Measurements from ENCODE around the gene SLC22A23.

Gene SLC22A23

DNA sequence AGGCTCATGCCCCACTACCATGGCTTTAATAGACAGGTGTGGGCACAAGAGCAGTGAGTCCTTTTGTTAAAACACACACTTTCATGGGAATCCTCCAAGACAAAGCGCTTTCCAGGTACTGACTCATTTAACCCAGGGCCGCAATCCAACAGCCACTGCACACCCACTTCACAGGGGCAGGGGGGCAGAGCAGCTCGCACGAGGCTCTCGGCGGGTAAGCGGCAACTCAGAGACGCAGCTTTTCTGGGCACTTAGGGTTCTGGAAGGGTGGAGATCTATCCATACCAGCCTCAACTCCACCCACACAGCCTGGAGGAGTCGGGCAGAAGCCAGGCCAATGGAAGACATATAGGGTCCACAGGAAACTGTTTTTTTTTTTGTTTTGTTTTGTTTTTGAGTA lies 169.5 kb downstream of the SLC22A23 start:
- no peak overlapping the region for H3K27ac ChIP-seq
- no peak for TF ChIP-seq CTCF (conservative IDR thresholded peaks at IDR 0.05)

GRCh38 chr6:3286641-3287171 lies 170.1 kb downstream of the SLC22A23 start:
- H3K27ac ChIP-seq = no peak overlapping the region
- no peak for TF ChIP-seq CTCF (conservative IDR thresholded peaks at IDR 0.05)

- TF ChIP-seq CTCF (conservative IDR thresholded peaks at IDR 0.05) = no peak
- H3K27ac ChIP-seq = no peak overlapping the region
Observed at GRCh38 chr6:3285732-3286131, 171.1 kb downstream of the SLC22A23 start.

GRCh38 chr6:3285049-3285639 lies 171.7 kb downstream of the SLC22A23 start:
- peak overlapping the region; percentile 44 for H3K27ac ChIP-seq
- TF ChIP-seq CTCF (conservative IDR thresholded peaks at IDR 0.05) = no peak

- no peak for TF ChIP-seq CTCF (conservative IDR thresholded peaks at IDR 0.05)
- peak overlapping the region; percentile 44 for H3K27ac ChIP-seq
Observed at GRCh38 chr6:3284436-3284876, 172.4 kb downstream of the SLC22A23 start.

DNA sequence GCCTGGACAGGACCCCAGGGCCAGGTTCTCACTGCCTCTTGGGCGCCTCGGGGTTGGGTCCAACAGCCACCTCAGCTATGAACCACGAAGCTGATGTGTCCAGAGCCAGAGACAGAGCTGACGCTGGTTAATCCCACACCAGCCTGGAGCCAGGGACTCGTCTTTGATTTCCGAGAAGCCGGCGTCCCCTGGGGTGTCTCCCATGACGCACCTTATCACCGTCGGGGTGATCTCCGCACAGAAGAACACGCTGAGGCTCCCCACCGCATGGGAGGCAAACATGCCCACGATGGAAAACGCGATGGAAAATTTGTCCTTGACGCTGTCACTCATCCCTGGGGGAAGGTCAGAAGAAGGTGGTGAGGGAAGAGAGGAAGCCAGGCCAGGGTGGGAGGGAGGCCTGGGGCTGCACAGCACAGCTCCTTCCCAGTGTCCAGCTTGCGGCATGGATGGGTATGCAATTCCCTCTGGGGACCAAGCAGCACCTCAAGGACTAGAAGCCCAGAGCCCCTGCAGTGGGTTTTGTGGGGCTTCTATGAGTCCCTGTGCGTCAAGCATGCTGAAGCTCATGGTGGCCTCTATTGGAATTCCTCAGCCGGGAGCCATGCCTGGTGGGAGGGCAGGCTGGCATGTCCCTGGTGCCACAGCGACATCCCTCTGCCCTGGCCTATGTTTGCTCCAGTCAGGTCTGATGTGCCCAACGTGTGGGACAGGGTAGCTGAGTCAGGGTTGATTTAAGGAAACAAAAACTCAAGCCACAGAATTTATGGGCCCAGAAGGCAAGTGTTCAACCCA lies 173.0 kb downstream of the SLC22A23 start:
- TF ChIP-seq CTCF (conservative IDR thresholded peaks at IDR 0.05) = no peak

DNA sequence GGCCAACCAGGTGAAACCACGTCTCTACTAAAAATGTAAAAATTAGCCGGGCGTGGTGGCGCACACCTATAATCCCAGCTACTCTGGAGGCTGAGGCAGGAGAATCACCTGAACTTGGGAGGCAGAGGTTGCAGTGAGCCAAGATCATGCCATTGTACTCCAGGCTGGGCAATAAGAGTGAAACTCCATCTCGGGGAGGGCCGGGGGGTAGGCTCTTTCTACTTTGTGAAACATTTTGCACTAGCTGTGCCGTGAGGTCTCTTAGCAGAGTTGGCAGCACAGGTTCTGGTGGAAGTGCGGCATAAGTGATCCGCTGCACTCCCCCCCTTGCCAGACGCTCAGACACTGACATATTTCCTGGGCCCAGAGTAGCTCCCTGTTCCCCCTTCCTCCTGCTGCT lies 173.6 kb downstream of the SLC22A23 start:
- H3K27ac ChIP-seq = no peak overlapping the region
- TF ChIP-seq CTCF (conservative IDR thresholded peaks at IDR 0.05) = no peak

More for the DNA sequence above, 173.0 kb downstream of the SLC22A23 start:
- peak overlapping the region; percentile 44 for H3K27ac ChIP-seq
